ENCODE data around the gene GPBP1L1. TPM values are rescaled to one million over a fixed set of nuclear protein-coding genes. Genes with fewer than 3 reads are reported as not detected.

Gene GPBP1L1
- total and polyA plus RNA-seq, 2 of the 4 experiments (the other 2 are of a cell fraction) = 31.5 to 57.4 TPM

GRCh38 chr1:45647248-45648021 is 38.9 kb downstream of the GPBP1L1 start:
- H3K14ac ChIP-seq (replicated peaks; ENCODE audit: low read depth, low read length) = no peak overlapping the region
- H4K5ac ChIP-seq (ENCODE audit: low read depth, low read length) = no peak overlapping the region
- intact Hi-C loops (cut with micrococcal nuclease) (no loop called here), dilution Hi-C loops (cut with HindIII; ENCODE audit: low sequenced_read_pairs, unreplicated experiment) (no loop called here), in situ Hi-C loops (cut with MboI; ENCODE audit: low sequenced_read_pairs) (no loop called here)
- no peak overlapping the region for H3K18ac ChIP-seq (ENCODE audit: low read depth, low read length)
- H3K4me3 ChIP-seq (ENCODE audit: insufficient read depth, low read depth, low read length) = no peak overlapping the region
- no peak overlapping the region for H2BK120ac ChIP-seq (ENCODE audit: low read depth, low read length)
- ATAC-seq (ENCODE audit: low read depth) = no peak
- H3K23ac ChIP-seq (ENCODE audit: low read depth, low read length) = no peak overlapping the region
- no peak overlapping the region for H3K4ac ChIP-seq (ENCODE audit: low read depth, low read length)
- H3K27ac ChIP-seq (ENCODE audit: insufficient read depth, low read length) = no peak overlapping the region
- POLR2A ChIA-PET (ENCODE audit: unreplicated experiment) = no interaction called here
- H4K8ac ChIP-seq (ENCODE audit: low read depth in 2 of 2, low read length in 2 of 2) = no peak overlapping the region; a peak in 1 of 4 replicates
- H2BK5ac ChIP-seq (ENCODE audit: low read depth, low read length, poor library complexity, severe bottlenecking) = no peak overlapping the region
- H2AFZ ChIP-seq (replicated peaks; ENCODE audit: low read length, poor library complexity) = no peak overlapping the region
- no peaks in the 10 kb centered on the region for H3K4me1 ChIP-seq (ENCODE audit: control insufficient read depth, insufficient read depth, low read length)
- WGBS, 2 experiments (ENCODE audit: extremely low coverage in 2 of 2, insufficient read length in 1 of 2) = 100% methylated on average over 2 of the region's 9 CpGs; no CpG with 5 or more reads in 1 of the 2 experiments
- H3K27me3 ChIP-seq (ENCODE audit: control insufficient read depth, insufficient read depth, low read length) = no peaks in the 10 kb centered on the region
- H2BK15ac ChIP-seq (ENCODE audit: low read depth, low read length) = no peak overlapping the region
- no peak overlapping the region for H4K91ac ChIP-seq (ENCODE audit: insufficient read depth, low read depth, low read length)
- no peak overlapping the region for H2AK9ac ChIP-seq (replicated peaks; ENCODE audit: low read depth, low read length, poor library complexity)
- TF ChIP-seq ELK1 (IDR thresholded peaks at IDR 0.05; ENCODE audit: borderline replicate concordance, low read depth, low read length) (no peak), MAFK (IDR thresholded peaks at IDR 0.05; ENCODE audit: low read depth, low read length) (no peak), CEBPB (IDR thresholded peaks at IDR 0.05; ENCODE audit: low read depth, low read length) (no peak), RAD21 (IDR thresholded peaks at IDR 0.05; ENCODE audit: low read length) (no peak), RFX5 (IDR thresholded peaks at IDR 0.05; ENCODE audit: low read depth, low read length) (no peak), POLR2A (IDR thresholded peaks at IDR 0.05; ENCODE audit: low read depth, low read length) (no peak), MXI1 (IDR thresholded peaks at IDR 0.05; ENCODE audit: borderline replicate concordance, low read depth, low read length) (no peak), NFE2L2 (IDR thresholded peaks at IDR 0.05; ENCODE audit: low read depth, low read length) (no peak), BHLHE40 (IDR thresholded peaks at IDR 0.05; ENCODE audit: low read depth, low read length) (no peak), MAZ (IDR thresholded peaks at IDR 0.05; ENCODE audit: borderline replicate concordance, low read depth, low read length) (no peak), USF2 (IDR thresholded peaks at IDR 0.05; ENCODE audit: low read depth, low read length) (no peak), SMC3 (IDR thresholded peaks at IDR 0.05; ENCODE audit: low read depth, low read length) (no peak), RCOR1 (IDR thresholded peaks at IDR 0.05; ENCODE audit: insufficient replicate concordance, low read length) (no peak), FOS (IDR thresholded peaks at IDR 0.05; ENCODE audit: low read depth, low read length) (no peak)
- TF ChIP-seq, protein P1, sequence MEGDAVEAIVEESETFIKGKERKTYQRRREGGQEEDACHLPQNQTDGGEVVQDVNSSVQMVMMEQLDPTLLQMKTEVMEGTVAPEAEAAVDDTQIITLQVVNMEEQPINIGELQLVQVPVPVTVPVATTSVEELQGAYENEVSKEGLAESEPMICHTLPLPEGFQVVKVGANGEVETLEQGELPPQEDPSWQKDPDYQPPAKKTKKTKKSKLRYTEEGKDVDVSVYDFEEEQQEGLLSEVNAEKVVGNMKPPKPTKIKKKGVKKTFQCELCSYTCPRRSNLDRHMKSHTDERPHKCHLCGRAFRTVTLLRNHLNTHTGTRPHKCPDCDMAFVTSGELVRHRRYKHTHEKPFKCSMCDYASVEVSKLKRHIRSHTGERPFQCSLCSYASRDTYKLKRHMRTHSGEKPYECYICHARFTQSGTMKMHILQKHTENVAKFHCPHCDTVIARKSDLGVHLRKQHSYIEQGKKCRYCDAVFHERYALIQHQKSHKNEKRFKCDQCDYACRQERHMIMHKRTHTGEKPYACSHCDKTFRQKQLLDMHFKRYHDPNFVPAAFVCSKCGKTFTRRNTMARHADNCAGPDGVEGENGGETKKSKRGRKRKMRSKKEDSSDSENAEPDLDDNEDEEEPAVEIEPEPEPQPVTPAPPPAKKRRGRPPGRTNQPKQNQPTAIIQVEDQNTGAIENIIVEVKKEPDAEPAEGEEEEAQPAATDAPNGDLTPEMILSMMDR (conservative IDR thresholded peaks at IDR 0.05; ENCODE audit: low read depth, low read length) = no peak
- H3K9me1 ChIP-seq (ENCODE audit: insufficient read depth, low read length) = peaks cover 14% of the 10 kb centered on the region
- H3K36me3 ChIP-seq (ENCODE audit: control insufficient read depth, insufficient read depth, low read length) = peaks cover 29% of the 10 kb centered on the region
- H2AK5ac ChIP-seq (ENCODE audit: low read depth, low read length) = no peak overlapping the region
- 0 out of 2 replicates have a peak, but pooled peaks cover 5% of the 10 kb centered on the region for H4K20me1 ChIP-seq (ENCODE audit: insufficient read depth, low read length)
- H3K9me3 ChIP-seq (ENCODE audit: control insufficient read depth, insufficient read depth, low read length) = no peaks in the 10 kb centered on the region
- DNase-seq = no peak
- BruUV-seq (replicated peaks) = no TSS peak
- peaks cover 30 to 53% of the 10 kb centered on the region in 2 experiments for H3K79me1 ChIP-seq (ENCODE audit: low read depth in 1 of 2, low read length in 2 of 2)
- H2BK20ac ChIP-seq (ENCODE audit: low read depth, low read length) = no peak overlapping the region
- H3K9ac ChIP-seq (ENCODE audit: low read depth, low read length) = no peak overlapping the region
- CTCF ChIA-PET = no interaction called here
- no peak overlapping the region for H3K56ac ChIP-seq (ENCODE audit: extremely low read depth, insufficient read depth, low read length)
- no peak overlapping the region for H3K4me2 ChIP-seq (ENCODE audit: low read depth, low read length)
